Measurements from ENCODE around the gene PRKG1. TPM values are rescaled to one million over a fixed set of nuclear protein-coding genes. Genes with fewer than 3 reads are reported as not detected.

PRKG1 gene
- total RNA-seq, 1 donor from 2014 or later: 26.4 TPM

- Histone ChIP-seq H2AFZ (replicated peaks) (no peak overlapping the region), H4K20me1 (ENCODE audit: low read depth) (no peaks in the 10 kb centered on the region), H3K36me3 (peaks cover 5% of the 10 kb centered on the region), H3K4me1 (no peaks in the 10 kb centered on the region), H3K9ac (no peak overlapping the region), H3K27me3 (no peaks in the 10 kb centered on the region), H3K4me2 (no peak overlapping the region), H3K4me3 (no peak overlapping the region), H3K9me3 (ENCODE audit: low read depth) (peaks cover 13% of the 10 kb centered on the region), H3F3A (ENCODE audit: low read depth) (no peaks in the 10 kb centered on the region), H3K79me2 (ENCODE audit: low read depth) (no peaks in the 10 kb centered on the region), H3K27ac (no peak overlapping the region)
- DNase-seq (ENCODE audit: low spot score): no peak
- H3K4me3 Mint-ChIP-seq: no peak overlapping the region
- peaks cover 15% of the 10 kb centered on the region for H3K9me3 Mint-ChIP-seq
- TF ChIP-seq EZH2 (IDR thresholded peaks at IDR 0.05): no peak
- TF ChIP-seq EZH2phosphoT487 (IDR thresholded peaks at IDR 0.05): no peak
- TF ChIP-seq CTCF (IDR thresholded peaks at IDR 0.05): no peak
- no peak overlapping the region for H3K27ac Mint-ChIP-seq
- no peaks in the 10 kb centered on the region for H3K4me1 Mint-ChIP-seq
- no peaks in the 10 kb centered on the region for H3K27me3 Mint-ChIP-seq (ENCODE audit: insufficient read depth, low read depth)
- H3K36me3 Mint-ChIP-seq: no peaks in the 10 kb centered on the region
Measured at GRCh38 chr10:51789903-51790302, 715.6 kb downstream of the PRKG1 start.

- Histone ChIP-seq H3K79me2 (ENCODE audit: low read depth) (no peaks in the 10 kb centered on the region), H3K4me1 (no peaks in the 10 kb centered on the region), H3K36me3 (peaks cover 5% of the 10 kb centered on the region), H3K27me3 (no peaks in the 10 kb centered on the region), H3K27ac (no peak overlapping the region), H3K9me3 (ENCODE audit: low read depth) (peaks cover 13% of the 10 kb centered on the region), H3F3A (ENCODE audit: low read depth) (peaks cover 5% of the 10 kb centered on the region), H3K4me2 (no peak overlapping the region), H3K4me3 (no peak overlapping the region), H4K20me1 (ENCODE audit: low read depth) (no peaks in the 10 kb centered on the region), H2AFZ (replicated peaks) (no peak overlapping the region), H3K9ac (no peak overlapping the region)
- Mint-ChIP-seq H3K4me3 (no peak overlapping the region), H3K36me3 (no peaks in the 10 kb centered on the region), H3K9me3 (peaks cover 15% of the 10 kb centered on the region), H3K27me3 (ENCODE audit: insufficient read depth, low read depth) (no peaks in the 10 kb centered on the region), H3K4me1 (no peaks in the 10 kb centered on the region), H3K27ac (no peak overlapping the region)
- no peak for DNase-seq (ENCODE audit: low spot score)
- TF ChIP-seq EZH2 (IDR thresholded peaks at IDR 0.05): no peak
- no peak for TF ChIP-seq CTCF (IDR thresholded peaks at IDR 0.05)
- TF ChIP-seq EZH2phosphoT487 (IDR thresholded peaks at IDR 0.05): no peak
Measured at GRCh38 chr10:51792678-51793077, 718.4 kb downstream of the PRKG1 start.

GRCh38 chr10:51800121-51800520, 725.8 kb downstream of the PRKG1 start:
- Mint-ChIP-seq H3K27me3 (ENCODE audit: insufficient read depth, low read depth) (no peaks in the 10 kb centered on the region), H3K4me1 (peaks cover 6% of the 10 kb centered on the region), H3K27ac (no peak overlapping the region), H3K4me3 (no peak overlapping the region), H3K9me3 (peaks cover 3% of the 10 kb centered on the region), H3K36me3 (no peaks in the 10 kb centered on the region)
- H3K4me3 ChIP-seq: no peak overlapping the region
- H3K27me3 ChIP-seq: no peaks in the 10 kb centered on the region
- no peaks in the 10 kb centered on the region for H3K36me3 ChIP-seq
- H3F3A ChIP-seq (ENCODE audit: low read depth): peaks cover 5% of the 10 kb centered on the region
- H3K79me2 ChIP-seq (ENCODE audit: low read depth): no peaks in the 10 kb centered on the region
- no peaks in the 10 kb centered on the region for H3K9me3 ChIP-seq (ENCODE audit: low read depth)
- H3K4me2 ChIP-seq: no peak overlapping the region
- DNase-seq (ENCODE audit: low spot score): no peak
- H4K20me1 ChIP-seq (ENCODE audit: low read depth): no peaks in the 10 kb centered on the region
- no peak for TF ChIP-seq EZH2 (IDR thresholded peaks at IDR 0.05)
- H3K4me1 ChIP-seq: peaks cover 10% of the 10 kb centered on the region
- H2AFZ ChIP-seq (replicated peaks): no peak overlapping the region
- H3K27ac ChIP-seq: no peak overlapping the region
- H3K9ac ChIP-seq: no peak overlapping the region

DNA sequence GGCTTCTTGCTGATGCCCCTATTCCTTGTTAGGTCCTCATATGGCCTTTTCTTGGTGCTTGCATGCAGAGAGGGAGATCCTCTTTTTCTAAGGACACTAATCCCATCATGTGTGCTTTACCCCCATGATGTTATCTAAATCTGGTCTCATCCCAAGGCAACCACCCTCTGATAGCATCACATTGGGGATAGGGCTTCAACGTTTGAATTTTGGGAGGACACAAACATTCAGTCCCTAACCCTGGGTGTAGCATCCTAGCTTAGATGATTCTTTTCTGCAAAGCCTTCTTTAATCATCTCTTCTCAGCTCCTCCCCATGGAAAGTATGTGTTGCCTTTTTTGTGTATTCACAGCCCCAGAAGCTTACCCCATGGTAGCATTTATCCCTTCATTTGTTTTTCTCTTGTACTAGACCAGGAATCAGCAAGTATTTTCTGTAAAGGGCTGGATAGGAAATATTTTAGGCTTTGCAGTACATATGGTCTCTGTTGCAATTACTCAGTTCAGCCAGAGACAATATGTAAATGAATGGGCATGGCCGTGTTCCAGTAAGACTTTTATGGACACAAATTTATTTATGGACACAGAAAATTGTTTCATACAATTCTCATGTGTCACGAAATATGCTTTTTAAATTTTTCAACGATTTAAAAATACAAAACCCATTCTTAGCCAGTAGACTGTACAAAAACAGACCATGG, 726.6 kb downstream of the PRKG1 start:
- Histone ChIP-seq H3K36me3 (no peaks in the 10 kb centered on the region), H3K4me3 (no peak overlapping the region), H3K4me2 (no peak overlapping the region), H3K79me2 (ENCODE audit: low read depth) (no peaks in the 10 kb centered on the region), H3K9ac (no peak overlapping the region), H3K27me3 (no peaks in the 10 kb centered on the region), H3K27ac (no peak overlapping the region), H2AFZ (replicated peaks) (no peak overlapping the region), H3F3A (ENCODE audit: low read depth) (peaks cover 7% of the 10 kb centered on the region), H3K9me3 (ENCODE audit: low read depth) (no peaks in the 10 kb centered on the region), H4K20me1 (ENCODE audit: low read depth) (no peaks in the 10 kb centered on the region), H3K4me1 (peaks cover 10% of the 10 kb centered on the region)
- Mint-ChIP-seq H3K27me3 (ENCODE audit: insufficient read depth, low read depth) (no peaks in the 10 kb centered on the region), H3K4me1 (peaks cover 6% of the 10 kb centered on the region), H3K36me3 (no peaks in the 10 kb centered on the region), H3K4me3 (no peak overlapping the region), H3K27ac (no peak overlapping the region), H3K9me3 (peaks cover 3% of the 10 kb centered on the region)
- DNase-seq (ENCODE audit: low spot score): no peak
- TF ChIP-seq CTCF (IDR thresholded peaks at IDR 0.05) (no peak), EZH2 (IDR thresholded peaks at IDR 0.05) (no peak), EZH2phosphoT487 (IDR thresholded peaks at IDR 0.05) (no peak)
